CD4-positive, alpha-beta T cell (primary cell): ENCODE data around the gene YY1AP1. TPM values are rescaled to one million over a fixed set of nuclear protein-coding genes. Genes with fewer than 3 reads are reported as not detected.

Experiments used
- ATAC-seq: fragments of 200-7000 bp; cut with Tn5 transposase; one replicate; pipeline ENCODE4 v1.10.0; 2022; ENCODE audit warnings: mild to moderate bottlenecking; ENCODE audit not compliant: poor library complexity
- CTCF ChIA-PET: fragments of 350-600 bp; sonication (Branson Sonifier 250); formaldehyde crosslinking; loops from one replicate; lab custom pipeline; 2021; ENCODE audit warnings: antibody characterized with exemption, inconsistent platforms; lab: Charles Lee
- POLR2A ChIA-PET: fragments of 350-600 bp; sonication (Branson Sonifier 250); formaldehyde crosslinking; loops from one replicate; lab custom pipeline; 2021; ENCODE audit warnings: antibody characterized with exemption, inconsistent platforms; lab: Charles Lee
- DNase-seq, 14 experiments: peaks; one replicate each; pipeline ENCODE4 v3.0.0-alpha.2; 2013 to 2020; ENCODE audit warnings: mixed read lengths in 2 of 14
- H3K27ac ChIP-seq, 2 donors: one replicate each; pipeline versions ENCODE4 v1.5.1 to v1.7.0; 2013; ENCODE audit warnings: low read length in 2 of 2, low read depth in 1 of 2, mild to moderate bottlenecking in 1 of 2
- H3K27me3 ChIP-seq, 2 experiments: 1 replicate in 1 of 2; 2 replicates in 1 of 2; pipeline versions ENCODE4 v1.6.1 to v1.7.0; 2013; ENCODE audit warnings: low read length in 2 of 2, control low read depth in 1 of 2, mild to moderate bottlenecking in 1 of 2, moderate library complexity in 1 of 2; ENCODE audit not compliant: insufficient read depth in 2 of 2, control insufficient read depth in 1 of 2
- H3K36me3 ChIP-seq: one replicate; pipeline ENCODE4 v1.6.1; 2013; ENCODE audit warnings: low read length, control low read depth; ENCODE audit not compliant: insufficient read depth
- H3K4me1 ChIP-seq: one replicate; pipeline ENCODE4 v1.6.1; 2013; ENCODE audit warnings: low read length, control low read depth; ENCODE audit not compliant: insufficient read depth
- H3K4me3 ChIP-seq: one replicate; pipeline ENCODE4 v1.5.1; 2013; ENCODE audit warnings: mild to moderate bottlenecking, low read length, moderate library complexity
- H3K9me3 ChIP-seq, 2 experiments: 1 replicate in 1 of 2; 2 replicates in 1 of 2; pipeline versions ENCODE4 v1.6.1 to v1.7.0; 2013; ENCODE audit warnings: low read length in 2 of 2, mild to moderate bottlenecking in 2 of 2, control low read depth in 1 of 2, moderate library complexity in 1 of 2; ENCODE audit not compliant: control insufficient read depth in 1 of 2, insufficient read depth in 1 of 2
- H3K27ac Mint-ChIP-seq: one replicate; pipeline ENCODE4 v1.8.0; 2020; ENCODE audit warnings: mixed read lengths
- H3K27me3 Mint-ChIP-seq: one replicate; pipeline ENCODE4 v1.8.0; 2021; ENCODE audit warnings: mixed read lengths
- H3K36me3 Mint-ChIP-seq: one replicate; pipeline ENCODE4 v1.8.0; 2021; ENCODE audit warnings: low read depth, mixed read lengths
- H3K4me1 Mint-ChIP-seq: one replicate; pipeline ENCODE4 v1.8.0; 2021; ENCODE audit warnings: low read depth, mixed read lengths
- H3K4me3 Mint-ChIP-seq: one replicate; pipeline ENCODE4 v1.8.0; 2020; ENCODE audit warnings: mild to moderate bottlenecking, mixed read lengths
- H3K9me3 Mint-ChIP-seq: one replicate; pipeline ENCODE4 v1.8.0; 2020; ENCODE audit warnings: mixed read lengths
- CTCF ChIP-seq: fragments of 200-600 bp; IDR thresholded peaks from one replicate; pipeline ENCODE4 v1.8.0; 2022; ENCODE audit warnings: antibody characterized with exemption, mild to moderate bottlenecking
- intact Hi-C, 2 experiments: fragments of 100-400 bp; cut with DNase I in 1 of 2; cut with micrococcal nuclease in 1 of 2; formaldehyde crosslinking; loops; one replicate each; pipeline versions ENCODE4 v1.15.1 to v1.9.0; 2023 to 2025; cut with DNase I, micrococcal nuclease
- total RNA-seq, 174 experiments: library from RNA in 2 of 174; stranded (reverse) in 2 of 174; gene quantifications; one replicate each; pipeline ENCODE4 v1.2.3 and lab custom pipeline; 2021 to 2026

YY1AP1 gene
- total RNA-seq, 2 experiments from 2014 or later = 71.1 to 81.2 TPM

- POLR2A ChIA-PET = no interaction called here
- Mint-ChIP-seq H3K36me3 (no peaks in the 10 kb centered on the region), H3K27me3 (peaks cover 5% of the 10 kb centered on the region), H3K27ac (no peak overlapping the region), H3K4me3 (no peak overlapping the region), H3K4me1 (no peaks in the 10 kb centered on the region), H3K9me3 (no peaks in the 10 kb centered on the region)
- no peaks in the 10 kb centered on the region for H3K9me3 ChIP-seq
- CTCF ChIA-PET = no interaction called here
- no peak for DNase-seq
- no peaks in the 10 kb centered on the region for H3K4me1 ChIP-seq
- no peak for ATAC-seq
- H3K27ac ChIP-seq = no peak overlapping the region
- no peaks in the 10 kb centered on the region for H3K27me3 ChIP-seq
- TF ChIP-seq CTCF = no peak
- no peaks in the 10 kb centered on the region for H3K36me3 ChIP-seq
- intact Hi-C loops = no loop called here
- no peak overlapping the region for H3K4me3 ChIP-seq
These were observed 38.3 kb downstream of the YY1AP1 start for GRCh38 chr1:155650231-155650757.

GRCh38 chr1:155649676-155650075, 38.9 kb downstream of the YY1AP1 start:
- no peak for TF ChIP-seq CTCF
- Mint-ChIP-seq H3K36me3 (no peaks in the 10 kb centered on the region), H3K27ac (no peak overlapping the region), H3K4me3 (no peak overlapping the region), H3K9me3 (no peaks in the 10 kb centered on the region), H3K27me3 (peaks cover 5% of the 10 kb centered on the region), H3K4me1 (no peaks in the 10 kb centered on the region)
- DNase-seq = peak in 2 of 14 experiments; percentile 23 to 43
- H3K27ac ChIP-seq = no peak overlapping the region
- ChIA-PET CTCF (no interaction called here), POLR2A (no interaction called here)
- no peak for ATAC-seq
- no peak overlapping the region for H3K4me3 ChIP-seq
- no peaks in the 10 kb centered on the region for H3K4me1 ChIP-seq
- H3K9me3 ChIP-seq = no peaks in the 10 kb centered on the region
- H3K36me3 ChIP-seq = no peaks in the 10 kb centered on the region
- intact Hi-C loops = no loop called here
- H3K27me3 ChIP-seq = no peaks in the 10 kb centered on the region

GRCh38 chr1:155648207-155649147, 40.1 kb downstream of the YY1AP1 start:
- Mint-ChIP-seq H3K4me3 (no peak overlapping the region), H3K27ac (no peak overlapping the region), H3K27me3 (peaks cover 5% of the 10 kb centered on the region), H3K36me3 (no peaks in the 10 kb centered on the region), H3K9me3 (no peaks in the 10 kb centered on the region), H3K4me1 (no peaks in the 10 kb centered on the region)
- Histone ChIP-seq H3K27me3 (no peaks in the 10 kb centered on the region), H3K27ac (no peak overlapping the region), H3K4me1 (no peaks in the 10 kb centered on the region), H3K4me3 (no peak overlapping the region), H3K36me3 (no peaks in the 10 kb centered on the region), H3K9me3 (peaks cover 0 to 4% of the 10 kb centered on the region in 2 experiments)
- ChIA-PET CTCF (no interaction called here), POLR2A (no interaction called here)
- peak in 2 of 14 experiments; percentile 65 to 69 for DNase-seq
- TF ChIP-seq CTCF = no peak
- intact Hi-C loops = no loop called here
- no peak for ATAC-seq
